HG02798 (cell line): Measurements from ENCODE around the gene CAPN1.
"Not testable (repeated sequence)": the region's sequence is repeated elsewhere in the genome, so short reads cannot be mapped to it uniquely, and the experiment has no call there.

Experiments
- ATAC-seq: cut with Tn5 transposase; IDR thresholded peaks from one replicate; pipeline ENCODE4 v1.9.1; 2021; ENCODE audit warnings: mild to moderate bottlenecking; ENCODE audit not compliant: unreplicated experiment, poor library complexity

The CAPN1 gene

GRCh38 chr11:65248184-65248710 lies 66.5 kb downstream of the CAPN1 start:
- not testable (repeated sequence) for ATAC-seq

GRCh38 chr11:65251476-65251875 lies 69.7 kb downstream of the CAPN1 start:
- no peak for ATAC-seq

- ATAC-seq, result no peak
Measured at GRCh38 chr11:65254724-65255123, 73.0 kb downstream of the CAPN1 start.

- ATAC-seq, result no peak
Measured at GRCh38 chr11:65258988-65259387, 77.3 kb downstream of the CAPN1 start.

GRCh38 chr11:65260302-65260701 lies 78.6 kb downstream of the CAPN1 start:
- no peak for ATAC-seq

- no peak for ATAC-seq
Measured at GRCh38 chr11:65260756-65261590, 79.2 kb downstream of the CAPN1 start.
